IgD-negative memory B cell (primary cell): ENCODE results near the gene FREY1. TPM values are rescaled to one million over a fixed set of nuclear protein-coding genes. Genes with fewer than 3 reads are reported as not detected.
"Not testable (repeated sequence)": the region's sequence is repeated elsewhere in the genome, so short reads cannot be mapped to it uniquely, and the experiment has no call there.

Experiments used
- H3K27ac Mint-ChIP-seq, 3 donors: one replicate each; pipeline ENCODE4 v1.8.0; 2020 to 2022; ENCODE audit warnings: mild to moderate bottlenecking in 3 of 3, mixed read lengths in 3 of 3, moderate library complexity in 1 of 3
- H3K27me3 Mint-ChIP-seq: one replicate; pipeline ENCODE4 v1.8.0; 2021; ENCODE audit warnings: mixed read lengths
- H3K36me3 Mint-ChIP-seq: one replicate; pipeline ENCODE4 v1.8.0; 2020; ENCODE audit warnings: mild to moderate bottlenecking, mixed read lengths
- H3K4me1 Mint-ChIP-seq, 3 donors: one replicate each; pipeline ENCODE4 v1.8.0; 2020 to 2022; ENCODE audit warnings: mixed read lengths in 3 of 3, mild to moderate bottlenecking in 1 of 3
- H3K4me3 Mint-ChIP-seq, 4 donors: one replicate each; pipeline ENCODE4 v1.8.0; 2020 to 2022; ENCODE audit warnings: mild to moderate bottlenecking in 4 of 4, mixed read lengths in 4 of 4, moderate library complexity in 3 of 4
- H3K9me3 Mint-ChIP-seq, 3 donors: one replicate each; pipeline ENCODE4 v1.8.0; 2020 to 2021; ENCODE audit warnings: mixed read lengths in 3 of 3, mild to moderate bottlenecking in 1 of 3
- polyA plus RNA-seq: library from polyadenylated mRNA; unstranded; fragments of 300-500 nt; fragmentation: Illumina TruSeq; gene quantifications from one replicate; pipeline ENCODE4 v1.2.3, GENCODE V29; 2021

Gene FREY1
- polyA plus RNA-seq, 1 donor from 2014 or later = not detected

- no peaks in the 10 kb centered on the region for H3K27me3 Mint-ChIP-seq
- H3K27ac Mint-ChIP-seq = no peak overlapping the region
- peaks cover 4% of the 10 kb centered on the region for H3K36me3 Mint-ChIP-seq
- H3K4me1 Mint-ChIP-seq = peaks cover 4 to 18% (median 6%) of the 10 kb centered on the region in 3 donors
- no peaks in the 10 kb centered on the region for H3K9me3 Mint-ChIP-seq
- H3K4me3 Mint-ChIP-seq = peak overlapping the region in 1 of 4 donors; percentile 38
Measured at GRCh38 chr11:45913514-45913913, 6.4 kb upstream of the FREY1 start.

- Mint-ChIP-seq H3K27ac (no peak overlapping the region), H3K36me3 (peaks cover 2% of the 10 kb centered on the region), H3K27me3 (no peaks in the 10 kb centered on the region), H3K9me3 (no peaks in the 10 kb centered on the region), H3K4me1 (peaks cover 4 to 8% (median 6%) of the 10 kb centered on the region in 3 donors), H3K4me3 (no peak overlapping the region)
Measured at GRCh38 chr11:45910623-45911022, 3.6 kb upstream of the FREY1 start.

- H3K36me3 Mint-ChIP-seq = peaks cover 2% of the 10 kb centered on the region
- H3K9me3 Mint-ChIP-seq = no peaks in the 10 kb centered on the region
- H3K4me1 Mint-ChIP-seq = peaks cover 4 to 7% (median 4%) of the 10 kb centered on the region in 3 donors
- no peak overlapping the region for H3K27ac Mint-ChIP-seq
- H3K27me3 Mint-ChIP-seq = no peaks in the 10 kb centered on the region
- H3K4me3 Mint-ChIP-seq = no peak overlapping the region
Measured at GRCh38 chr11:45909594-45910475, 2.8 kb upstream of the FREY1 start.

GRCh38 chr11:45907911-45908370 is 870 bp upstream of the FREY1 start:
- H3K9me3 Mint-ChIP-seq = no peaks in the 10 kb centered on the region
- H3K4me1 Mint-ChIP-seq = peaks cover 4 to 7% (median 4%) of the 10 kb centered on the region in 3 donors
- no peaks in the 10 kb centered on the region for H3K27me3 Mint-ChIP-seq
- H3K36me3 Mint-ChIP-seq = peaks cover 2% of the 10 kb centered on the region
- H3K27ac Mint-ChIP-seq = peak overlapping the region in 1 of 3 donors; percentile 29
- no peak overlapping the region for H3K4me3 Mint-ChIP-seq

- H3K4me1 Mint-ChIP-seq = peaks cover 4 to 7% (median 4%) of the 10 kb centered on the region in 3 donors
- no peak overlapping the region for H3K4me3 Mint-ChIP-seq
- H3K36me3 Mint-ChIP-seq = peaks cover 2% of the 10 kb centered on the region
- H3K27ac Mint-ChIP-seq = no peak overlapping the region
- H3K27me3 Mint-ChIP-seq = peaks cover 2% of the 10 kb centered on the region
- no peaks in the 10 kb centered on the region for H3K9me3 Mint-ChIP-seq
Measured at GRCh38 chr11:45906096-45906682, 882 bp downstream of the FREY1 start.

GRCh38 chr11:45905576-45905975 is 1.5 kb downstream of the FREY1 start:
- not testable (repeated sequence) for H3K27me3 Mint-ChIP-seq, H3K36me3 Mint-ChIP-seq, H3K9me3 Mint-ChIP-seq, H3K4me1 Mint-ChIP-seq
- Mint-ChIP-seq H3K4me3 (peak overlapping the region in 1 of 4 donors; percentile 26), H3K27ac (peak overlapping the region in 1 of 3 donors; percentile 51)

- Mint-ChIP-seq H3K27ac (peak overlapping the region in 1 of 3 donors; percentile 51), H3K9me3 (no peaks in the 10 kb centered on the region), H3K4me3 (peak overlapping the region in 1 of 4 donors; percentile 26), H3K36me3 (peaks cover 2% of the 10 kb centered on the region), H3K27me3 (peaks cover 7% of the 10 kb centered on the region), H3K4me1 (peaks cover 4 to 7% (median 4%) of the 10 kb centered on the region in 3 donors)
Measured at GRCh38 chr11:45905095-45905494, 2.0 kb downstream of the FREY1 start.

GRCh38 chr11:45904309-45904915 is 2.7 kb downstream of the FREY1 start:
- Mint-ChIP-seq H3K9me3 (no peaks in the 10 kb centered on the region), H3K27me3 (peaks cover 7% of the 10 kb centered on the region), H3K4me1 (peaks cover 4 to 7% (median 4%) of the 10 kb centered on the region in 3 donors), H3K36me3 (peaks cover 2% of the 10 kb centered on the region), H3K27ac (peak overlapping the region in 1 of 3 donors; percentile 51), H3K4me3 (peak overlapping the region in 1 of 4 donors; percentile 60)

- H3K27me3 Mint-ChIP-seq = peaks cover 9% of the 10 kb centered on the region
- peak overlapping the region in 1 of 4 donors; percentile 55 for H3K4me3 Mint-ChIP-seq
- no peaks in the 10 kb centered on the region for H3K9me3 Mint-ChIP-seq
- peaks cover 2% of the 10 kb centered on the region for H3K36me3 Mint-ChIP-seq
- peak overlapping the region in 1 of 3 donors; percentile 51 for H3K27ac Mint-ChIP-seq
- peaks cover 4 to 7% (median 6%) of the 10 kb centered on the region in 3 donors for H3K4me1 Mint-ChIP-seq
Measured at GRCh38 chr11:45902452-45903380, 4.4 kb downstream of the FREY1 start.

- Mint-ChIP-seq H3K9me3 (no peaks in the 10 kb centered on the region), H3K27me3 (peaks cover 12% of the 10 kb centered on the region), H3K4me1 (peaks cover 0 to 6% (median 4%) of the 10 kb centered on the region in 3 donors), H3K27ac (peak overlapping the region in 2 of 3 donors; percentile 32 to 60), H3K36me3 (no peaks in the 10 kb centered on the region), H3K4me3 (peak overlapping the region in 1 of 4 donors; percentile 75)
Measured at GRCh38 chr11:45901626-45902025, 5.4 kb downstream of the FREY1 start.

GRCh38 chr11:45900916-45901617 is 6.0 kb downstream of the FREY1 start:
- no peaks in the 10 kb centered on the region for H3K9me3 Mint-ChIP-seq
- H3K27me3 Mint-ChIP-seq = peaks cover 15% of the 10 kb centered on the region
- H3K4me1 Mint-ChIP-seq = peaks cover 0 to 2% (median 2%) of the 10 kb centered on the region in 3 donors
- peak overlapping the region in 2 of 3 donors; percentile 32 to 60 for H3K27ac Mint-ChIP-seq
- H3K36me3 Mint-ChIP-seq = no peaks in the 10 kb centered on the region
- H3K4me3 Mint-ChIP-seq = peak overlapping the region; percentile 65 to 82 (median 76)

- H3K4me3 Mint-ChIP-seq = peak overlapping the region; percentile 65 to 82 (median 76)
- peaks cover 15% of the 10 kb centered on the region for H3K27me3 Mint-ChIP-seq
- not testable (repeated sequence) for H3K9me3 Mint-ChIP-seq, H3K4me1 Mint-ChIP-seq, H3K36me3 Mint-ChIP-seq
- peak overlapping the region in 1 of 3 donors; percentile 32 for H3K27ac Mint-ChIP-seq
Measured at GRCh38 chr11:45900175-45900800, 6.8 kb downstream of the FREY1 start.

- Mint-ChIP-seq H3K4me1 (peaks cover 0 to 2% (median 2%) of the 10 kb centered on the region in 3 donors), H3K36me3 (peaks cover 3% of the 10 kb centered on the region), H3K27ac (peak overlapping the region in 2 of 3 donors; percentile 19 to 56), H3K27me3 (peaks cover 20% of the 10 kb centered on the region), H3K9me3 (no peaks in the 10 kb centered on the region), H3K4me3 (peak overlapping the region; percentile 68 to 90 (median 72))
Measured at GRCh38 chr11:45899448-45900174, 7.5 kb downstream of the FREY1 start.
